Parathyroid adenoma (tissue), 2 donors: ENCODE measurements around the gene HRK.

Experiments used
- H2AFZ ChIP-seq: fragments of 300-600 bp; sonication (generic); one replicate; pipeline ENCODE4 v1.7.0; 2017; ENCODE audit warnings: antibody characterized with exemption, mild to moderate bottlenecking
- H3K27ac ChIP-seq: fragments of 300-600 bp; sonication (generic); one replicate; pipeline ENCODE4 v1.7.0; 2017
- H3K27me3 ChIP-seq: fragments of 300-600 bp; sonication (generic); one replicate; pipeline ENCODE4 v1.7.0; 2017; ENCODE audit warnings: low read length; ENCODE audit not compliant: control insufficient read depth, insufficient read depth
- H3K36me3 ChIP-seq: fragments of 300-600 bp; sonication (generic); one replicate; pipeline ENCODE4 v1.7.0; 2017; ENCODE audit warnings: low read length; ENCODE audit not compliant: control insufficient read depth, insufficient read depth
- H3K4me1 ChIP-seq: fragments of 300-600 bp; sonication (generic); one replicate; pipeline ENCODE4 v1.7.0; 2017; ENCODE audit warnings: control low read depth
- H3K4me2 ChIP-seq: fragments of 300-600 bp; sonication (generic); one replicate; pipeline ENCODE4 v1.7.0; 2017; ENCODE audit warnings: low read length
- H3K4me3 ChIP-seq: fragments of 300-600 bp; sonication (generic); one replicate; pipeline ENCODE4 v1.7.0; 2017; ENCODE audit warnings: low read depth, low read length
- H3K79me2 ChIP-seq: fragments of 300-600 bp; sonication (generic); one replicate; pipeline ENCODE4 v1.7.0; 2017; ENCODE audit warnings: control low read depth
- H3K9ac ChIP-seq: fragments of 300-600 bp; sonication (generic); one replicate; pipeline ENCODE4 v1.7.0; 2017; ENCODE audit warnings: mild to moderate bottlenecking
- H3K9me3 ChIP-seq: fragments of 300-600 bp; sonication (generic); one replicate; pipeline ENCODE4 v1.7.0; 2017; ENCODE audit warnings: low read length; ENCODE audit not compliant: control insufficient read depth
- CTCF ChIP-seq: fragments of 300-600 bp; sonication (generic); IDR thresholded peaks from one replicate; pipeline ENCODE4 v1.7.0; 2017; ENCODE audit warnings: antibody characterized with exemption, mild to moderate bottlenecking
- donor health status: primary hyperparathyroidism.

HRK gene

GRCh38 chr12:116885491-116885890 is 4.2 kb upstream of the HRK start:
- no peaks in the 10 kb centered on the region for H3K27me3 ChIP-seq
- H3K9ac ChIP-seq: no peak overlapping the region
- no peak for TF ChIP-seq CTCF
- H3K36me3 ChIP-seq: no peaks in the 10 kb centered on the region
- H3K4me1 ChIP-seq: no peaks in the 10 kb centered on the region
- H3K4me3 ChIP-seq: no peak overlapping the region
- H3K4me2 ChIP-seq: no peak overlapping the region
- H3K27ac ChIP-seq: no peak overlapping the region
- H3K9me3 ChIP-seq: no peaks in the 10 kb centered on the region
- H2AFZ ChIP-seq: no peak overlapping the region
- no peaks in the 10 kb centered on the region for H3K79me2 ChIP-seq

GRCh38 chr12:116884871-116885270 is 3.6 kb upstream of the HRK start:
- Histone ChIP-seq H3K36me3 (no peaks in the 10 kb centered on the region), H3K9ac (no peak overlapping the region), H3K79me2 (no peaks in the 10 kb centered on the region), H3K27me3 (no peaks in the 10 kb centered on the region), H3K4me1 (no peaks in the 10 kb centered on the region), H3K4me3 (no peak overlapping the region), H3K27ac (no peak overlapping the region), H3K9me3 (no peaks in the 10 kb centered on the region), H2AFZ (no peak overlapping the region), H3K4me2 (no peak overlapping the region)
- no peak for TF ChIP-seq CTCF

GRCh38 chr12:116882742-116883141 is 1.5 kb upstream of the HRK start:
- H3K27ac ChIP-seq: no peak overlapping the region
- no peak for TF ChIP-seq CTCF
- H3K4me3 ChIP-seq: no peak overlapping the region
- no peak overlapping the region for H3K9ac ChIP-seq
- H3K79me2 ChIP-seq: no peaks in the 10 kb centered on the region
- peaks cover under 1% of the 10 kb centered on the region for H3K27me3 ChIP-seq
- no peaks in the 10 kb centered on the region for H3K9me3 ChIP-seq
- H3K4me1 ChIP-seq: no peaks in the 10 kb centered on the region
- H3K4me2 ChIP-seq: no peak overlapping the region
- no peaks in the 10 kb centered on the region for H3K36me3 ChIP-seq
- no peak overlapping the region for H2AFZ ChIP-seq

GRCh38 chr12:116881877-116882507 is 751 bp upstream of the HRK start:
- H3K4me1 ChIP-seq: no peaks in the 10 kb centered on the region

More at GRCh38 chr12:116881877-116882507, 751 bp upstream of the HRK start:
- Histone ChIP-seq H3K9me3 (no peaks in the 10 kb centered on the region), H3K36me3 (no peaks in the 10 kb centered on the region), H3K4me3 (no peak overlapping the region), H2AFZ (no peak overlapping the region), H3K27me3 (peaks cover 6% of the 10 kb centered on the region), H3K79me2 (no peaks in the 10 kb centered on the region), H3K27ac (no peak overlapping the region), H3K9ac (no peak overlapping the region), H3K4me2 (no peak overlapping the region)
- TF ChIP-seq CTCF: no peak
